ENCODE results near the gene CHRDL2. TPM values are rescaled to one million over a fixed set of nuclear protein-coding genes. Genes with fewer than 3 reads are reported as not detected.

Gene CHRDL2
- total and polyA plus RNA-seq, 2 experiments from 2014 or later = 0.83 to 4.7 TPM

- Histone ChIP-seq H3K4me3 (no peak overlapping the region), H3K27me3 (no peaks in the 10 kb centered on the region), H4K20me1 (ENCODE audit: insufficient read depth, poor library complexity, severe bottlenecking) (no peaks in the 10 kb centered on the region), H2AFZ (no peak overlapping the region), H3K9me2 (replicated peaks; ENCODE audit: insufficient read depth) (no peaks in the 10 kb centered on the region), H3K79me2 (no peaks in the 10 kb centered on the region), H3K4me2 (no peak overlapping the region), H3K4me1 (ENCODE audit: insufficient read depth) (no peaks in the 10 kb centered on the region), H3K36me3 (replicated peaks; ENCODE audit: insufficient read depth, low read depth) (no peaks in the 10 kb centered on the region), H3K27ac (no peak overlapping the region), H3K9me3 (ENCODE audit: low read depth) (no peaks in the 10 kb centered on the region)
- TF ChIP-seq EZH2 (IDR thresholded peaks at IDR 0.05; ENCODE audit: borderline replicate concordance) (no peak), CTCF (IDR thresholded peaks at IDR 0.05; ENCODE audit: poor library complexity) (no peak)
- DNase-seq (ENCODE audit: low spot score) = no peak
- 95% methylated on average over 17 of the region's 18 CpGs for WGBS (ENCODE audit: low lambda C conversion rate, missing lambda C conversion rate)
Measured at GRCh38 chr11:74680703-74681531, 50.3 kb downstream of the CHRDL2 start.

GRCh38 chr11:74680035-74680671 lies 51.1 kb downstream of the CHRDL2 start:
- Histone ChIP-seq H4K20me1 (ENCODE audit: insufficient read depth, poor library complexity, severe bottlenecking) (no peaks in the 10 kb centered on the region), H3K36me3 (replicated peaks; ENCODE audit: insufficient read depth, low read depth) (no peaks in the 10 kb centered on the region), H3K9me2 (replicated peaks; ENCODE audit: insufficient read depth) (no peaks in the 10 kb centered on the region), H3K4me2 (no peak overlapping the region), H3K9me3 (ENCODE audit: low read depth) (no peaks in the 10 kb centered on the region), H3K79me2 (no peaks in the 10 kb centered on the region), H2AFZ (no peak overlapping the region), H3K27ac (no peak overlapping the region), H3K27me3 (no peaks in the 10 kb centered on the region), H3K4me3 (no peak overlapping the region), H3K4me1 (ENCODE audit: insufficient read depth) (no peaks in the 10 kb centered on the region)
- no peak for DNase-seq (ENCODE audit: low spot score)
- TF ChIP-seq EZH2phosphoT487 (IDR thresholded peaks at IDR 0.05; ENCODE audit: low read depth, severe bottlenecking, unreplicated experiment) (no peak), EZH2 (IDR thresholded peaks at IDR 0.05; ENCODE audit: borderline replicate concordance) (no peak), CTCF (IDR thresholded peaks at IDR 0.05; ENCODE audit: poor library complexity) (no peak)
- WGBS (ENCODE audit: low lambda C conversion rate, missing lambda C conversion rate) = 95% methylated on average over 9 of the region's 9 CpGs

- Histone ChIP-seq H3K27me3 (no peaks in the 10 kb centered on the region), H3K4me3 (no peak overlapping the region), H3K4me2 (no peak overlapping the region), H3K79me2 (no peaks in the 10 kb centered on the region), H4K20me1 (ENCODE audit: insufficient read depth, poor library complexity, severe bottlenecking) (no peaks in the 10 kb centered on the region), H3K36me3 (replicated peaks; ENCODE audit: insufficient read depth, low read depth) (no peaks in the 10 kb centered on the region), H3K9me2 (replicated peaks; ENCODE audit: insufficient read depth) (no peaks in the 10 kb centered on the region), H3K4me1 (ENCODE audit: insufficient read depth) (no peaks in the 10 kb centered on the region), H3K9me3 (ENCODE audit: low read depth) (no peaks in the 10 kb centered on the region), H2AFZ (no peak overlapping the region), H3K27ac (no peak overlapping the region)
- TF ChIP-seq EZH2phosphoT487 (IDR thresholded peaks at IDR 0.05; ENCODE audit: low read depth, severe bottlenecking, unreplicated experiment) = no peak
- TF ChIP-seq EZH2 (IDR thresholded peaks at IDR 0.05; ENCODE audit: borderline replicate concordance) = no peak
- TF ChIP-seq CTCF (IDR thresholded peaks at IDR 0.05; ENCODE audit: poor library complexity) = no peak
- 88% methylated on average over 3 of the region's 3 CpGs for WGBS (ENCODE audit: low lambda C conversion rate, missing lambda C conversion rate)
- DNase-seq (ENCODE audit: low spot score) = no peak
Measured at GRCh38 chr11:74679513-74679865, 51.7 kb downstream of the CHRDL2 start.

All from hepatocyte (in vitro differentiated cells).